ENCODE results near the gene RCAN1. TPM values are rescaled to one million over a fixed set of nuclear protein-coding genes. Genes with fewer than 3 reads are reported as not detected.

The RCAN1 gene
- total and polyA plus RNA-seq, 5 donors from 2014 or later: 3.9 to 16.1 (median 10.4) TPM

DNA sequence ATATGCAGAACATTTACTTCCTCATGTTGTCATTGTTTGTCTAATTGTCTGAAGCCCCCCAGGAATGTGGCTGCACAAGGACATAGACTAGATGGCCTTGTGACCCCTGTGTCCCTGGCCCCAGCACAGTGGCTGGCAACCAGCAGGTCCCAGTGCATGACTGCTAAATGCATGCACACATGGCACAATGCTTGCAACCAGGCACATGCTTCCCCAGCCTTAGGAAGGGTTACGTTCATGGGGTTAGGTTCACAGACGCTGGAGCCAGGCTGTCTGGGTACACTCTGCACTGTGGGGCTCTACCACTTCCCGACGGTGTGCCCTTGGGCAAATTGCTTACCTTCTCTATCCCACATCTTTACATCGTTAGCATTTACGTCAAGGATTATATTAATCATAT lies 32.6 kb upstream of the RCAN1 start:
- H3K4me3 Mint-ChIP-seq: no peak overlapping the region
- Histone ChIP-seq H3K36me3 (ENCODE audit: control insufficient read depth, insufficient read depth, low read length) (no peaks in the 10 kb centered on the region), H3K9me3 (ENCODE audit: control insufficient read depth in 2 of 2, low read length in 2 of 2) (peaks cover 11% of the 10 kb centered on the region in 2 experiments), H3K27me3 (ENCODE audit: control insufficient read depth, insufficient read depth, low read length) (peaks cover 5% of the 10 kb centered on the region), H3K4me3 (ENCODE audit: low read depth, low read length) (no peak overlapping the region), H3K4me1 (ENCODE audit: control insufficient read depth, insufficient read depth, low read length, poor library complexity, severe bottlenecking) (no peaks in the 10 kb centered on the region), H3K27ac (ENCODE audit: insufficient read depth, low read length, poor library complexity, severe bottlenecking) (no peak overlapping the region)
- peaks cover 0 to 10% (median 4%) of the 10 kb centered on the region in 7 donors for H3K9me3 Mint-ChIP-seq
- peaks cover 0 to 4% (median 0%) of the 10 kb centered on the region in 4 donors for H3K4me1 Mint-ChIP-seq
- peak overlapping the region in 1 of 3 donors; percentile 48 for H3K27ac Mint-ChIP-seq
- peaks cover 39% of the 10 kb centered on the region for H3K27me3 Mint-ChIP-seq
- H3K36me3 Mint-ChIP-seq: peaks cover 4% of the 10 kb centered on the region
- DNase-seq: no peak
- ATAC-seq (ENCODE audit: low read depth in 2 of 2): no peak

GRCh38 chr21:34644825-34645224 lies 29.9 kb upstream of the RCAN1 start:
- peaks cover 21% of the 10 kb centered on the region for H3K27me3 Mint-ChIP-seq
- H3K27me3 ChIP-seq (ENCODE audit: control insufficient read depth, insufficient read depth, low read length): no peaks in the 10 kb centered on the region

DNA sequence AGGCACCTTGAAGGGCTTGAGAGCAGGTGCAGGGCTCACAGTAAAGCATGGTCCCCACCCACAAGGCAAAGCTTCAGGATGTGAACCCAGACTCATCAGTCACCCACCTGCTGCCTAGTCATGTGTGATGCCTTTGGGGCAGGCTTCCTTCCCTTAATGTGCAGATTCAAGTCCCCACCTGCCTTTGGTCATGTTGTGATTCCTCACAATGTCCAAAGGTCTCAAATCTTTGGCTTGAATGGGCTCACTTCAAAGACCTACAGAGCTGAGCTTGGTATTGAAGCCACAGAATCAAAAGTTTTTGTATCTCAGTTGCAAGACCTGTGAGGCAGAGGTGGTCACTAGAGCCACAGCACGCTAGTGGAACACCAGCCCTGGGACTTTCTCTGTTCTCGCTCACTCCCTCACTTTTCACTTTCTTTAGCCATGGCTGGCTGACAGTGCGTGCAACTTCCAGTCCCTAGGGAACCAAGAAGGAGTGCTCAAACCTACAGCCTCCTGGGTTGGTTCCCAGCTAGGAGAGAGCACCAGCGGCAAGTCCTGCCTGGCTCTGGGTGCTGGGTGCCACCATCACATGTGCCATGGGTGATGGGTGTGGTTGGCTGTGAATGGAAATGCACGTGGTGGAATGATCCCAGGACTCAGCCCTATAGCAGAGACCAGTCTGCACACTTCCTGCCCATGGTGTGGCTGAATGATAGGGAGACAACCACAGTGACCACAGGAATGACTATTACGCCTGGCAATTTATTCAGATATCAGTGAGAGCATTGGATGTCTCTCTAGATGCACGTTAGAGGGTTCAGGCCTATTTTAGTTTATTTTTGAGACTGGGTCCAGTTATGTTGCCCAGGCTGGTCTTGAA lies 27.5 kb upstream of the RCAN1 start:
- Histone ChIP-seq H3K27ac (ENCODE audit: insufficient read depth, low read length, poor library complexity, severe bottlenecking) (no peak overlapping the region), H3K4me3 (ENCODE audit: low read depth, low read length) (no peak overlapping the region), H3K4me1 (ENCODE audit: control insufficient read depth, insufficient read depth, low read length, poor library complexity, severe bottlenecking) (peaks cover 6% of the 10 kb centered on the region), H3K9me3 (ENCODE audit: control insufficient read depth in 2 of 2, low read length in 2 of 2) (no peaks in the 10 kb centered on the region), H3K27me3 (ENCODE audit: control insufficient read depth, insufficient read depth, low read length) (no peaks in the 10 kb centered on the region), H3K36me3 (ENCODE audit: control insufficient read depth, insufficient read depth, low read length) (no peaks in the 10 kb centered on the region)
- DNase-seq: peak in 1 of 3 donors; percentile 62
- no peak overlapping the region for H3K27ac Mint-ChIP-seq
- peaks cover 3% of the 10 kb centered on the region for H3K36me3 Mint-ChIP-seq
- H3K4me3 Mint-ChIP-seq: no peak overlapping the region
- H3K27me3 Mint-ChIP-seq: peaks cover 8% of the 10 kb centered on the region
- H3K4me1 Mint-ChIP-seq: peaks cover 10 to 21% (median 14%) of the 10 kb centered on the region in 4 donors
- ATAC-seq (ENCODE audit: low read depth in 2 of 2): peak in 1 of 2 donors; percentile 20
- H3K9me3 Mint-ChIP-seq: peaks cover 0 to 3% (median 0%) of the 10 kb centered on the region in 7 donors

More at GRCh38 chr21:34644825-34645224, 29.9 kb upstream of the RCAN1 start:
- H3K9me3 ChIP-seq (ENCODE audit: control insufficient read depth in 2 of 2, low read length in 2 of 2): no peaks in the 10 kb centered on the region
- Mint-ChIP-seq H3K4me3 (no peak overlapping the region), H3K4me1 (peaks cover 5 to 12% (median 10%) of the 10 kb centered on the region in 4 donors), H3K9me3 (peaks cover 0 to 4% (median 1%) of the 10 kb centered on the region in 7 donors), H3K36me3 (no peaks in the 10 kb centered on the region), H3K27ac (no peak overlapping the region)
- ATAC-seq (ENCODE audit: low read depth in 2 of 2) (no peak), DNase-seq (no peak)
- H3K4me1 ChIP-seq (ENCODE audit: control insufficient read depth, insufficient read depth, low read length, poor library complexity, severe bottlenecking): peaks cover 6% of the 10 kb centered on the region
- no peak overlapping the region for H3K4me3 ChIP-seq (ENCODE audit: low read depth, low read length)
- no peak overlapping the region for H3K27ac ChIP-seq (ENCODE audit: insufficient read depth, low read length, poor library complexity, severe bottlenecking)
- H3K36me3 ChIP-seq (ENCODE audit: control insufficient read depth, insufficient read depth, low read length): no peaks in the 10 kb centered on the region

DNA sequence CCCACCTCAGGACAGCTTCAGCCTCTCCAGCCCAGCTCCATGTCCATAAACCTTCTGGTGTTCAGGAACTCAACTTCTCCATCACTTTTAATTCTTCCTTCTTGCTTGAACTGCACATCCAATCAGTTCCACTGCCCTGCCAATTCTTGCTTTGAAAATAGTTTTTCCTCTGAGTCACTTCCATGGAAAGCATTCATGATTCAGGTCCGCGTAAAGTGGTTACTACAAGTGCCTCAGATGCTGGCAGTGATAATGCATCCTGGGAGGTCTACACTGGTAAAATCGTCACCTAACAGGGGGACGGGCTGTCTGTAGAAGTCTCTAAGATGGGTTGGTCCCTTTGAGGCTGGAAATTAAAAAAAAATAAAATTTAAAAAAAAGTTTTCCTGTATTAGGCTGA lies 25.9 kb upstream of the RCAN1 start:
- no peaks in the 10 kb centered on the region for H3K9me3 ChIP-seq (ENCODE audit: control insufficient read depth in 2 of 2, low read length in 2 of 2)
- peak overlapping the region in 2 of 4 donors; percentile 82 to 86 for H3K4me3 Mint-ChIP-seq
- peaks cover 6% of the 10 kb centered on the region for H3K4me1 ChIP-seq (ENCODE audit: control insufficient read depth, insufficient read depth, low read length, poor library complexity, severe bottlenecking)
- no peak for DNase-seq
- H3K9me3 Mint-ChIP-seq: peaks cover 0 to 3% (median 0%) of the 10 kb centered on the region in 7 donors
- no peaks in the 10 kb centered on the region for H3K27me3 ChIP-seq (ENCODE audit: control insufficient read depth, insufficient read depth, low read length)
- H3K4me3 ChIP-seq (ENCODE audit: low read depth, low read length): peak overlapping the region; percentile 85
- H3K27ac ChIP-seq (ENCODE audit: insufficient read depth, low read length, poor library complexity, severe bottlenecking): no peak overlapping the region
- H3K27me3 Mint-ChIP-seq: peaks cover 4% of the 10 kb centered on the region
- H3K36me3 ChIP-seq (ENCODE audit: control insufficient read depth, insufficient read depth, low read length): no peaks in the 10 kb centered on the region
- peaks cover 3% of the 10 kb centered on the region for H3K36me3 Mint-ChIP-seq
- no peak for ATAC-seq (ENCODE audit: low read depth in 2 of 2)
- H3K4me1 Mint-ChIP-seq: peaks cover 10 to 21% (median 14%) of the 10 kb centered on the region in 4 donors
- peak overlapping the region in 2 of 3 donors; percentile 74 to 78 for H3K27ac Mint-ChIP-seq

GRCh38 chr21:34639882-34640788 lies 25.2 kb upstream of the RCAN1 start:
- H3K27me3 ChIP-seq (ENCODE audit: control insufficient read depth, insufficient read depth, low read length): no peaks in the 10 kb centered on the region
- peak overlapping the region; percentile 78 to 87 (median 79) for H3K27ac Mint-ChIP-seq
- DNase-seq: peak in 2 of 3 donors; percentile 30 to 81
- no peaks in the 10 kb centered on the region for H3K36me3 ChIP-seq (ENCODE audit: control insufficient read depth, insufficient read depth, low read length)
- peaks cover 0 to 3% (median 0%) of the 10 kb centered on the region in 7 donors for H3K9me3 Mint-ChIP-seq
- peak overlapping the region; percentile 56 to 86 (median 73) for H3K4me3 Mint-ChIP-seq
- H3K9me3 ChIP-seq (ENCODE audit: control insufficient read depth in 2 of 2, low read length in 2 of 2): no peaks in the 10 kb centered on the region
- peaks cover 6% of the 10 kb centered on the region for H3K4me1 ChIP-seq (ENCODE audit: control insufficient read depth, insufficient read depth, low read length, poor library complexity, severe bottlenecking)
- peaks cover 3% of the 10 kb centered on the region for H3K36me3 Mint-ChIP-seq
- H3K4me3 ChIP-seq (ENCODE audit: low read depth, low read length): peak overlapping the region; percentile 85
- peak overlapping the region; percentile 56 for H3K27ac ChIP-seq (ENCODE audit: insufficient read depth, low read length, poor library complexity, severe bottlenecking)
- peaks cover 10 to 21% (median 14%) of the 10 kb centered on the region in 4 donors for H3K4me1 Mint-ChIP-seq
- H3K27me3 Mint-ChIP-seq: no peaks in the 10 kb centered on the region
- peak; percentile 52 to 69 for ATAC-seq (ENCODE audit: low read depth in 2 of 2)

DNA sequence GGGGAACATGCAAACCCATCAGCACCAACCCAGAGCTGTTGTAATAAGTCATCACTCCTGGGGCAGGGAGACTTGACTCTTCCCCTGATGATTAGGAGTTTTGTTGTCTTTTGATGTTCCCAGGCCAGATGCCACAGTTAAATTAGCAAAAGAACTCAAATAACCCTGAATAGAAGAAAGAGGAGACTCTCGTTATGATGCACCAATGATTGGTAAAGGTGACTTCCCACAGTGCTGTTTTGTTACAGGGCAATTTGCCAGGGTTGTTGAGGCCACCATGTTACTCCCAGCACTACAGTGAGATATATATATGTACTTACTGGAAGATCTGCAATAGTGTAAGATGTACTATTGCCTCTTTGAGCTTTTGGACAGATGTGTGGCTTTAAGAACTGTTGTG lies 24.3 kb upstream of the RCAN1 start:
- peak overlapping the region in 1 of 3 donors; percentile 78 for H3K27ac Mint-ChIP-seq

GRCh38 chr21:34636961-34637360 lies 22.0 kb upstream of the RCAN1 start:
- H3K9me3 Mint-ChIP-seq: peaks cover 0 to 3% (median 0%) of the 10 kb centered on the region in 7 donors
- H3K36me3 Mint-ChIP-seq: peaks cover 3% of the 10 kb centered on the region
- Histone ChIP-seq H3K27ac (ENCODE audit: insufficient read depth, low read length, poor library complexity, severe bottlenecking) (no peak overlapping the region), H3K4me1 (ENCODE audit: control insufficient read depth, insufficient read depth, low read length, poor library complexity, severe bottlenecking) (peaks cover 6% of the 10 kb centered on the region), H3K36me3 (ENCODE audit: control insufficient read depth, insufficient read depth, low read length) (no peaks in the 10 kb centered on the region), H3K9me3 (ENCODE audit: control insufficient read depth in 2 of 2, low read length in 2 of 2) (no peaks in the 10 kb centered on the region), H3K4me3 (ENCODE audit: low read depth, low read length) (no peak overlapping the region), H3K27me3 (ENCODE audit: control insufficient read depth, insufficient read depth, low read length) (no peaks in the 10 kb centered on the region)
- H3K27ac Mint-ChIP-seq: peak overlapping the region in 1 of 3 donors; percentile 77
- no peak overlapping the region for H3K4me3 Mint-ChIP-seq
- DNase-seq (no peak), ATAC-seq (ENCODE audit: low read depth in 2 of 2) (no peak)
- H3K4me1 Mint-ChIP-seq: peaks cover 10 to 21% (median 14%) of the 10 kb centered on the region in 4 donors
- H3K27me3 Mint-ChIP-seq: peaks cover 9% of the 10 kb centered on the region

More for the DNA sequence above, 24.3 kb upstream of the RCAN1 start:
- DNase-seq (no peak), ATAC-seq (ENCODE audit: low read depth in 2 of 2) (no peak)
- Mint-ChIP-seq H3K36me3 (peaks cover 3% of the 10 kb centered on the region), H3K4me1 (peaks cover 10 to 21% (median 14%) of the 10 kb centered on the region in 4 donors), H3K4me3 (peak overlapping the region in 2 of 4 donors; percentile 5 to 50), H3K9me3 (peaks cover 0 to 3% (median 0%) of the 10 kb centered on the region in 7 donors), H3K27me3 (no peaks in the 10 kb centered on the region)
- Histone ChIP-seq H3K27ac (ENCODE audit: insufficient read depth, low read length, poor library complexity, severe bottlenecking) (no peak overlapping the region), H3K4me1 (ENCODE audit: control insufficient read depth, insufficient read depth, low read length, poor library complexity, severe bottlenecking) (peaks cover 6% of the 10 kb centered on the region), H3K36me3 (ENCODE audit: control insufficient read depth, insufficient read depth, low read length) (no peaks in the 10 kb centered on the region), H3K4me3 (ENCODE audit: low read depth, low read length) (no peak overlapping the region), H3K27me3 (ENCODE audit: control insufficient read depth, insufficient read depth, low read length) (no peaks in the 10 kb centered on the region), H3K9me3 (ENCODE audit: control insufficient read depth in 2 of 2, low read length in 2 of 2) (no peaks in the 10 kb centered on the region)
